Duodenal mucosa (tissue), 2 donors: ENCODE data around the gene LIMA1.

Experiments
- H3K27ac ChIP-seq: one replicate; pipeline ENCODE4 v1.7.0; 2013; ENCODE audit warnings: low read depth, low read length
- H3K27me3 ChIP-seq, 2 donors: one replicate each; pipeline ENCODE4 v1.7.0; 2013; ENCODE audit warnings: low read length in 2 of 2, control low read depth in 1 of 2; ENCODE audit not compliant: insufficient read depth in 2 of 2, control insufficient read depth in 1 of 2
- H3K36me3 ChIP-seq, 2 donors: one replicate each; pipeline ENCODE4 v1.7.0; 2013; ENCODE audit warnings: low read length in 2 of 2, control low read depth in 1 of 2; ENCODE audit not compliant: insufficient read depth in 2 of 2, control insufficient read depth in 1 of 2
- H3K4me1 ChIP-seq, 2 donors: one replicate each; pipeline ENCODE4 v1.7.0; 2013; ENCODE audit warnings: low read length in 2 of 2, control low read depth in 1 of 2; ENCODE audit not compliant: insufficient read depth in 2 of 2, control insufficient read depth in 1 of 2
- H3K4me3 ChIP-seq, 2 donors: one replicate each; pipeline ENCODE4 v1.7.0; 2013; ENCODE audit warnings: low read length in 2 of 2, low read depth in 1 of 2
- H3K9ac ChIP-seq, 2 donors: one replicate each; pipeline ENCODE4 v1.7.0; 2013; ENCODE audit warnings: low read length in 2 of 2, low read depth in 1 of 2
- H3K9me3 ChIP-seq, 2 donors: one replicate each; pipeline ENCODE4 v1.7.0; 2013; ENCODE audit warnings: low read length in 2 of 2, control low read depth in 1 of 2; ENCODE audit not compliant: control insufficient read depth in 1 of 2

Gene LIMA1

GRCh38 chr12:50211392-50212070 lies 71.8 kb downstream of the LIMA1 start:
- Histone ChIP-seq H3K36me3 (peaks cover 8 to 39% of the 10 kb centered on the region in 2 donors), H3K4me1 (peaks cover 0 to 11% of the 10 kb centered on the region in 2 donors), H3K9ac (no peak overlapping the region), H3K4me3 (no peak overlapping the region), H3K27me3 (no peaks in the 10 kb centered on the region), H3K9me3 (no peaks in the 10 kb centered on the region), H3K27ac (no peak overlapping the region)

GRCh38 chr12:50207424-50207823 lies 75.9 kb downstream of the LIMA1 start:
- Histone ChIP-seq H3K36me3 (peaks cover 28 to 47% of the 10 kb centered on the region in 2 donors), H3K27ac (no peak overlapping the region), H3K4me1 (peaks cover 2 to 11% of the 10 kb centered on the region in 2 donors), H3K27me3 (no peaks in the 10 kb centered on the region), H3K4me3 (no peak overlapping the region), H3K9me3 (no peaks in the 10 kb centered on the region), H3K9ac (no peak overlapping the region)

- no peak overlapping the region for H3K9ac ChIP-seq
- H3K27me3 ChIP-seq: no peaks in the 10 kb centered on the region
- no peaks in the 10 kb centered on the region for H3K9me3 ChIP-seq
- H3K4me3 ChIP-seq: no peak overlapping the region
- no peak overlapping the region for H3K27ac ChIP-seq
- H3K36me3 ChIP-seq: peaks cover 27 to 54% of the 10 kb centered on the region in 2 donors
- peaks cover 6% of the 10 kb centered on the region in 2 donors for H3K4me1 ChIP-seq
These were observed 77.7 kb downstream of the LIMA1 start for GRCh38 chr12:50205648-50206047.

- no peaks in the 10 kb centered on the region for H3K9me3 ChIP-seq
- H3K36me3 ChIP-seq: peaks cover 33 to 58% of the 10 kb centered on the region in 2 donors
- no peak overlapping the region for H3K9ac ChIP-seq
- H3K4me1 ChIP-seq: peaks cover 6% of the 10 kb centered on the region in 2 donors
- no peak overlapping the region for H3K27ac ChIP-seq
- H3K27me3 ChIP-seq: no peaks in the 10 kb centered on the region
- H3K4me3 ChIP-seq: no peak overlapping the region
These were observed 79.6 kb downstream of the LIMA1 start for GRCh38 chr12:50203691-50204090.

GRCh38 chr12:50201987-50202521 lies 81.3 kb downstream of the LIMA1 start:
- no peak overlapping the region for H3K27ac ChIP-seq
- no peak overlapping the region for H3K9ac ChIP-seq

GRCh38 chr12:50200552-50201273 lies 82.6 kb downstream of the LIMA1 start:
- Histone ChIP-seq H3K27ac (no peak overlapping the region), H3K36me3 (peaks cover 35 to 61% of the 10 kb centered on the region in 2 donors), H3K4me1 (peaks cover 11 to 15% of the 10 kb centered on the region in 2 donors), H3K4me3 (no peak overlapping the region), H3K27me3 (no peaks in the 10 kb centered on the region), H3K9ac (no peak overlapping the region), H3K9me3 (no peaks in the 10 kb centered on the region)

More at GRCh38 chr12:50201987-50202521, 81.3 kb downstream of the LIMA1 start:
- H3K27me3 ChIP-seq: no peaks in the 10 kb centered on the region
- H3K4me1 ChIP-seq: peaks cover 11 to 14% of the 10 kb centered on the region in 2 donors
- no peaks in the 10 kb centered on the region for H3K9me3 ChIP-seq
- peaks cover 33 to 62% of the 10 kb centered on the region in 2 donors for H3K36me3 ChIP-seq
- no peak overlapping the region for H3K4me3 ChIP-seq

- Histone ChIP-seq H3K4me1 (peaks cover 11 to 15% of the 10 kb centered on the region in 2 donors), H3K36me3 (peaks cover 26 to 56% of the 10 kb centered on the region in 2 donors), H3K9me3 (no peaks in the 10 kb centered on the region), H3K9ac (no peak overlapping the region), H3K27me3 (no peaks in the 10 kb centered on the region), H3K27ac (no peak overlapping the region), H3K4me3 (no peak overlapping the region)
These were observed 84.5 kb downstream of the LIMA1 start for GRCh38 chr12:50198829-50199228.

GRCh38 chr12:50197297-50197727 lies 86.0 kb downstream of the LIMA1 start:
- H3K4me1 ChIP-seq: peaks cover 13 to 20% of the 10 kb centered on the region in 2 donors
- H3K27me3 ChIP-seq: no peaks in the 10 kb centered on the region
- no peak overlapping the region for H3K9ac ChIP-seq
- peaks cover 24 to 55% of the 10 kb centered on the region in 2 donors for H3K36me3 ChIP-seq
- H3K9me3 ChIP-seq: no peaks in the 10 kb centered on the region
- no peak overlapping the region for H3K4me3 ChIP-seq
- H3K27ac ChIP-seq: no peak overlapping the region

GRCh38 chr12:50196537-50196936 lies 86.8 kb downstream of the LIMA1 start:
- Histone ChIP-seq H3K4me1 (peaks cover 11 to 15% of the 10 kb centered on the region in 2 donors), H3K9me3 (no peaks in the 10 kb centered on the region), H3K36me3 (peaks cover 24 to 53% of the 10 kb centered on the region in 2 donors), H3K27me3 (no peaks in the 10 kb centered on the region), H3K27ac (no peak overlapping the region), H3K9ac (no peak overlapping the region), H3K4me3 (no peak overlapping the region)

GRCh38 chr12:50195832-50196231 lies 87.5 kb downstream of the LIMA1 start:
- Histone ChIP-seq H3K4me3 (no peak overlapping the region), H3K27ac (no peak overlapping the region), H3K36me3 (peaks cover 24 to 54% of the 10 kb centered on the region in 2 donors), H3K9me3 (no peaks in the 10 kb centered on the region), H3K4me1 (peaks cover 11 to 15% of the 10 kb centered on the region in 2 donors), H3K27me3 (no peaks in the 10 kb centered on the region), H3K9ac (no peak overlapping the region)
